ENCODE data around the gene PASK. TPM values are rescaled to one million over a fixed set of nuclear protein-coding genes. Genes with fewer than 3 reads are reported as not detected.
"Not testable (repeated sequence)": the region's sequence is repeated elsewhere in the genome, so short reads cannot be mapped to it uniquely, and the experiment has no call there.

The PASK gene
- total and polyA plus RNA-seq, 2 of the 4 experiments (the other 2 are of a cell fraction), result 4.1 TPM

- H4K5ac ChIP-seq (ENCODE audit: low read depth, low read length); dilution Hi-C loops (cut with HindIII; ENCODE audit: low sequenced_read_pairs, unreplicated experiment); intact Hi-C loops (cut with micrococcal nuclease); in situ Hi-C loops (cut with MboI; ENCODE audit: low sequenced_read_pairs); H3K23ac ChIP-seq (ENCODE audit: low read depth, low read length); H3K56ac ChIP-seq (ENCODE audit: extremely low read depth, insufficient read depth, low read length); H3K14ac ChIP-seq (replicated peaks; ENCODE audit: low read depth, low read length); H2BK20ac ChIP-seq (ENCODE audit: low read depth, low read length); H2AFZ ChIP-seq (replicated peaks; ENCODE audit: low read length, poor library complexity); H3K9me1 ChIP-seq (ENCODE audit: insufficient read depth, low read length); H3K9me3 ChIP-seq (ENCODE audit: control insufficient read depth, insufficient read depth, low read length); POLR2A ChIA-PET (ENCODE audit: unreplicated experiment); CTCF ChIA-PET; H3K79me1 ChIP-seq (ENCODE audit: low read depth in 1 of 2, low read length in 2 of 2); H4K20me1 ChIP-seq (ENCODE audit: insufficient read depth, low read length); BruUV-seq (replicated peaks); H2BK15ac ChIP-seq (ENCODE audit: low read depth, low read length); ATAC-seq (ENCODE audit: low read depth); H3K18ac ChIP-seq (ENCODE audit: low read depth, low read length); H2AK9ac ChIP-seq (replicated peaks; ENCODE audit: low read depth, low read length, poor library complexity); H4K8ac ChIP-seq (ENCODE audit: low read depth in 2 of 2, low read length in 2 of 2); DNase-seq; H3K36me3 ChIP-seq (ENCODE audit: control insufficient read depth, insufficient read depth, low read length); H3K4me3 ChIP-seq (ENCODE audit: insufficient read depth, low read depth, low read length); H2AK5ac ChIP-seq (ENCODE audit: low read depth, low read length); H3K4ac ChIP-seq (ENCODE audit: low read depth, low read length); H3K4me2 ChIP-seq (ENCODE audit: low read depth, low read length); H3K27ac ChIP-seq (ENCODE audit: insufficient read depth, low read length); H3K4me1 ChIP-seq (ENCODE audit: control insufficient read depth, insufficient read depth, low read length); H2BK120ac ChIP-seq (ENCODE audit: low read depth, low read length); H3K9ac ChIP-seq (ENCODE audit: low read depth, low read length); H2BK5ac ChIP-seq (ENCODE audit: low read depth, low read length, poor library complexity, severe bottlenecking); H4K91ac ChIP-seq (ENCODE audit: insufficient read depth, low read depth, low read length): not testable (repeated sequence)
- peaks cover 20% of the 10 kb centered on the region for H3K27me3 ChIP-seq (ENCODE audit: control insufficient read depth, insufficient read depth, low read length)
- WGBS, 2 experiments (ENCODE audit: extremely low coverage in 2 of 2, insufficient read length in 1 of 2), result 91% methylated on average over 10 of the region's 14 CpGs; no CpG with 5 or more reads in 1 of the 2 experiments
Measured at GRCh38 chr2:241197246-241197645, 48.0 kb upstream of the PASK start.

Data from IMR-90 (cell line).